ENCODE data around the gene TASP1. TPM values are rescaled to one million over a fixed set of nuclear protein-coding genes. Genes with fewer than 3 reads are reported as not detected.

The TASP1 gene
- total and polyA plus RNA-seq, 4 donors: 2.5 to 10.0 (median 4.7) TPM

DNA sequence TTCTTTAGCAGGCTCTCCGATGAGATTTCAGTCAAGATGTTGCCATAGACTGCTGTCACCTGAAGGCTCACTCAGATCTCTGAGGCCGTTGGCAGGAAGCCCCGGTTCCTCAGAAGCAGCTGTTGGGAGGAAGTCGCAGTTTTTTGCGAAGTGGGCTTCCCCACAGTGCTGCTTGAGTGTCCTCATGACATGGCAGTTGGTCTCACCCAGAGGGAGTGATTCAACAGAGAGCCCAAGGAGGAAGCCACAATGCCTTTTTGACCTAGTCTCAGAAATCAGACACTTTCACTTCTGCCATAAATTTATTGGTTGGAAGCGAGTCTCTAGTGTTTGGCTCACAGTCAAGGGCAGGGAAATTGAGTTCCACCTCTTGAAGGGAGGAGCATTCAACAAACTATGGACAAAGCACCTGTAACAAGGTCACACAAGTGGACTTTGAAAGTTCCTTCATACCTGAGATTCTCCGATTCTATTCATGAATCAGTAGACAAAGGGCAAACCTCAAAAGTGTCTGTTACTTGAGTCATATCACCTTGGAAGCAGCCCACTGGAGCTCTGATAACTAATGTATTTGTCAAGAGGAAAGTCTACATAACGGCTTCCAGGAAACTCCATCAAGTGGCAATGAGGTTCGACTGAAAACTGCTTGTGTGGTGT lies 208.3 kb downstream of the TASP1 start (continued):
- TF ChIP-seq, protein P1, sequence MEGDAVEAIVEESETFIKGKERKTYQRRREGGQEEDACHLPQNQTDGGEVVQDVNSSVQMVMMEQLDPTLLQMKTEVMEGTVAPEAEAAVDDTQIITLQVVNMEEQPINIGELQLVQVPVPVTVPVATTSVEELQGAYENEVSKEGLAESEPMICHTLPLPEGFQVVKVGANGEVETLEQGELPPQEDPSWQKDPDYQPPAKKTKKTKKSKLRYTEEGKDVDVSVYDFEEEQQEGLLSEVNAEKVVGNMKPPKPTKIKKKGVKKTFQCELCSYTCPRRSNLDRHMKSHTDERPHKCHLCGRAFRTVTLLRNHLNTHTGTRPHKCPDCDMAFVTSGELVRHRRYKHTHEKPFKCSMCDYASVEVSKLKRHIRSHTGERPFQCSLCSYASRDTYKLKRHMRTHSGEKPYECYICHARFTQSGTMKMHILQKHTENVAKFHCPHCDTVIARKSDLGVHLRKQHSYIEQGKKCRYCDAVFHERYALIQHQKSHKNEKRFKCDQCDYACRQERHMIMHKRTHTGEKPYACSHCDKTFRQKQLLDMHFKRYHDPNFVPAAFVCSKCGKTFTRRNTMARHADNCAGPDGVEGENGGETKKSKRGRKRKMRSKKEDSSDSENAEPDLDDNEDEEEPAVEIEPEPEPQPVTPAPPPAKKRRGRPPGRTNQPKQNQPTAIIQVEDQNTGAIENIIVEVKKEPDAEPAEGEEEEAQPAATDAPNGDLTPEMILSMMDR (IDR thresholded peaks at IDR 0.05; ENCODE audit: low read depth, low read length, missing input control): no peak
- no peak for TF ChIP-seq YY1 (IDR thresholded peaks at IDR 0.05)

DNA sequence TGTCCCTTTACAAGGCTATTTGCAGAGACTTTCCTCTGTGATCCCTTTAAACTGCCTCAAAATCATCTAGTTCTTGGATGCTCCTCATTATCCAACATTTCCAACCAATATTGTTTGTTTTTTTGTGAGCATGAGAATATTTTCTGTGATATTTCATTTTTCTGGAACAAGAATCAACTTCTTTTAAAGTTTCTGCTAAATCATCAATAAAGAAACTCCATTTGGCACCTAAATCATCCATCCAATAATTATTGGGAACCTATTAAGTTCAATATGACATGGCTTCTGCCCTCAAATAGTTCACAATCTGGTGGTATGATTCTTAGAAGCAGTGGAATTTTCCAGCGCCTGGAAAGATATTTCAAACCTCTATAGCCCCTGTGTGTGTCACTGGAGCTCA lies 210.0 kb downstream of the TASP1 start:
- Histone ChIP-seq H3K27me3 (ENCODE audit: control insufficient read depth in 4 of 4, insufficient read depth in 4 of 4, low read length in 3 of 4) (no peaks in the 10 kb centered on the region), H3K9me3 (ENCODE audit: control insufficient read depth in 4 of 4, low read length in 3 of 4) (no peaks in the 10 kb centered on the region), H3K36me3 (ENCODE audit: control insufficient read depth in 4 of 4, insufficient read depth in 3 of 4, low read depth in 1 of 4, low read length in 3 of 4) (peaks cover 2 to 3% (median 2%) of the 10 kb centered on the region in 4 donors), H3K27ac (ENCODE audit: low read depth in 1 of 2, low read length in 2 of 2) (no peak overlapping the region), H3K4me3 (ENCODE audit: low read depth in 1 of 3, low read length in 3 of 3) (no peak overlapping the region), H3K9ac (ENCODE audit: low read depth in 1 of 2, low read length in 2 of 2) (no peak overlapping the region), H3K4me1 (ENCODE audit: control insufficient read depth in 4 of 4, insufficient read depth in 4 of 4, low read length in 3 of 4) (peaks cover 1 to 15% (median 7%) of the 10 kb centered on the region in 4 donors)
- no peak for TF ChIP-seq TAF1 (conservative IDR thresholded peaks at IDR 0.05)
- DNase-seq (ENCODE audit: low spot score): no peak
- WGBS: 99% methylated on average over 1 of the region's 1 CpG

DNA sequence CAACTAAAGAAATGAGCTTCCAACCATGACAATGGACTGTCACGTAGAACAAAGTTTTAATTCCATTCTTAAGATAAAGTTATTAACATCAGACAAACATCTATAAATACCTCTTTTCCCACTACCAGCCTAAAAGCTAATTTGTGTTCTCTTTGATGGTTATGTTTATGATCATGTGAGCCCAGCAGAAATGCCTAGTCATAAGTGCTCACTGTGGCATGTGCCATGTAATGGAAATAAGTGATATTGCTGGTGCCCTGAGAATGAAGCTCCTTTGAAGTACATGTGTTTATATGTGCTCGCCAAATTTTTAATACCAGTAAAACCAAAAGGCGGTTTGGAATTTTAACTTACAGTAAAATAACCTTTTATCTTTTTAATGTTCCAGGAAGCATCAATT lies 211.9 kb downstream of the TASP1 start:
- Histone ChIP-seq H3K27me3 (ENCODE audit: control insufficient read depth in 4 of 4, insufficient read depth in 4 of 4, low read length in 3 of 4) (no peaks in the 10 kb centered on the region), H3K27ac (ENCODE audit: low read depth in 1 of 2, low read length in 2 of 2) (no peak overlapping the region), H3K9ac (ENCODE audit: low read depth in 1 of 2, low read length in 2 of 2) (no peak overlapping the region), H3K4me3 (ENCODE audit: low read depth in 1 of 3, low read length in 3 of 3) (no peak overlapping the region), H3K36me3 (ENCODE audit: control insufficient read depth in 4 of 4, insufficient read depth in 3 of 4, low read depth in 1 of 4, low read length in 3 of 4) (peaks cover 0 to 2% (median 2%) of the 10 kb centered on the region in 4 donors), H3K9me3 (ENCODE audit: control insufficient read depth in 4 of 4, low read length in 3 of 4) (no peaks in the 10 kb centered on the region), H3K4me1 (ENCODE audit: control insufficient read depth in 4 of 4, insufficient read depth in 4 of 4, low read length in 3 of 4) (peaks cover 4 to 19% (median 8%) of the 10 kb centered on the region in 4 donors)
- no peak for DNase-seq (ENCODE audit: low spot score)
- TF ChIP-seq, protein P1 (IDR thresholded peaks at IDR 0.05; ENCODE audit: low read depth, low read length, missing input control): no peak
- no peak for TF ChIP-seq RXRA (IDR thresholded peaks at IDR 0.05)
- no peak for TF ChIP-seq FOXA1 (IDR thresholded peaks at IDR 0.05)
- TF ChIP-seq GABPA (IDR thresholded peaks at IDR 0.05 in 1 of 2, conservative IDR thresholded peaks at IDR 0.05 in 1 of 2): no peak
- TF ChIP-seq FOXA2 (IDR thresholded peaks at IDR 0.05): no peak
- TF ChIP-seq SP1 (IDR thresholded peaks at IDR 0.05): no peak
- TF ChIP-seq, protein P2, sequence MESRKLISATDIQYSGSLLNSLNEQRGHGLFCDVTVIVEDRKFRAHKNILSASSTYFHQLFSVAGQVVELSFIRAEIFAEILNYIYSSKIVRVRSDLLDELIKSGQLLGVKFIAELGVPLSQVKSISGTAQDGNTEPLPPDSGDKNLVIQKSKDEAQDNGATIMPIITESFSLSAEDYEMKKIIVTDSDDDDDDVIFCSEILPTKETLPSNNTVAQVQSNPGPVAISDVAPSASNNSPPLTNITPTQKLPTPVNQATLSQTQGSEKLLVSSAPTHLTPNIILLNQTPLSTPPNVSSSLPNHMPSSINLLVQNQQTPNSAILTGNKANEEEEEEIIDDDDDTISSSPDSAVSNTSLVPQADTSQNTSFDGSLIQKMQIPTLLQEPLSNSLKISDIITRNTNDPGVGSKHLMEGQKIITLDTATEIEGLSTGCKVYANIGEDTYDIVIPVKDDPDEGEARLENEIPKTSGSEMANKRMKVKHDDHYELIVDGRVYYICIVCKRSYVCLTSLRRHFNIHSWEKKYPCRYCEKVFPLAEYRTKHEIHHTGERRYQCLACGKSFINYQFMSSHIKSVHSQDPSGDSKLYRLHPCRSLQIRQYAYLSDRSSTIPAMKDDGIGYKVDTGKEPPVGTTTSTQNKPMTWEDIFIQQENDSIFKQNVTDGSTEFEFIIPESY (IDR thresholded peaks at IDR 0.05): no peak
- no peak for TF ChIP-seq HNF4G (IDR thresholded peaks at IDR 0.05)
- TF ChIP-seq RAD21 (IDR thresholded peaks at IDR 0.05): no peak
- TF ChIP-seq YY1 (IDR thresholded peaks at IDR 0.05): no peak
- TF ChIP-seq, protein P3, sequence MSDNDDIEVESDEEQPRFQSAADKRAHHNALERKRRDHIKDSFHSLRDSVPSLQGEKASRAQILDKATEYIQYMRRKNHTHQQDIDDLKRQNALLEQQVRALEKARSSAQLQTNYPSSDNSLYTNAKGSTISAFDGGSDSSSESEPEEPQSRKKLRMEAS (IDR thresholded peaks at IDR 0.05): no peak
- TF ChIP-seq HNF4A (conservative IDR thresholded peaks at IDR 0.05): no peak
- TF ChIP-seq, protein P4, sequence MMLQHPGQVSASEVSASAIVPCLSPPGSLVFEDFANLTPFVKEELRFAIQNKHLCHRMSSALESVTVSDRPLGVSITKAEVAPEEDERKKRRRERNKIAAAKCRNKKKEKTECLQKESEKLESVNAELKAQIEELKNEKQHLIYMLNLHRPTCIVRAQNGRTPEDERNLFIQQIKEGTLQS (IDR thresholded peaks at IDR 0.05): no peak
- no peak for TF ChIP-seq TAF1 (conservative IDR thresholded peaks at IDR 0.05)
- WGBS: 95% methylated on average over 3 of the region's 3 CpGs
